Muscle of leg (tissue), 11 donors: ENCODE measurements around the gene AP4M1. TPM values are rescaled to one million over a fixed set of nuclear protein-coding genes. Genes with fewer than 3 reads are reported as not detected.

ENCODE experiments used
- DNase-seq: peaks from one replicate; pipeline ENCODE4 v3.0.0; 2013
- H3K27ac ChIP-seq: one replicate; pipeline ENCODE4 v1.5.1; 2013; ENCODE audit warnings: mild to moderate bottlenecking, low read length, control low read depth
- H3K27me3 ChIP-seq: one replicate; pipeline ENCODE4 v1.6.1; 2013; ENCODE audit warnings: low read length; ENCODE audit not compliant: control insufficient read depth, insufficient read depth
- H3K36me3 ChIP-seq: one replicate; pipeline ENCODE4 v1.6.1; 2013; ENCODE audit warnings: low read length; ENCODE audit not compliant: control insufficient read depth, insufficient read depth
- H3K4me1 ChIP-seq: one replicate; pipeline ENCODE4 v1.6.1; 2013; ENCODE audit warnings: low read length; ENCODE audit not compliant: control insufficient read depth, insufficient read depth
- H3K4me3 ChIP-seq: one replicate; pipeline ENCODE4 v1.5.1; 2013; ENCODE audit warnings: low read length, control low read depth
- H3K9me3 ChIP-seq: replicated peaks from 2 replicates; pipeline ENCODE4 v1.6.1; 2013; ENCODE audit warnings: low read depth, low read length; ENCODE audit not compliant: control insufficient read depth
- WGBS: methylation state at CpG from one replicate; pipeline ENCODE4 v1.1.5; 2013; ENCODE audit warnings: missing lambda C conversion rate; ENCODE audit not compliant: insufficient coverage; 5-methylcytosine and 5-hydroxymethylcytosine counted together
- polyA plus RNA-seq, 8 donors: library from polyadenylated mRNA; unstranded; fragments of 120-200 nt; gene quantifications; one replicate each; pipeline versions ENCODE4 v1.2.1 to v1.2.3, GENCODE V29; 2013; ENCODE audit warnings: inconsistent platforms in 1 of 8, low replicate concordance in 1 of 8; ENCODE audit not compliant: insufficient read length in 8 of 8, insufficient read depth in 1 of 8
- total RNA-seq: library from RNA; stranded (reverse); fragments of 120-200 nt; gene quantifications from one replicate; pipeline ENCODE4 v1.2.4, GENCODE V29; 2013

The AP4M1 gene
- total and polyA plus RNA-seq, 9 donors = 15.8 to 29.5 (median 22.9) TPM

DNA sequence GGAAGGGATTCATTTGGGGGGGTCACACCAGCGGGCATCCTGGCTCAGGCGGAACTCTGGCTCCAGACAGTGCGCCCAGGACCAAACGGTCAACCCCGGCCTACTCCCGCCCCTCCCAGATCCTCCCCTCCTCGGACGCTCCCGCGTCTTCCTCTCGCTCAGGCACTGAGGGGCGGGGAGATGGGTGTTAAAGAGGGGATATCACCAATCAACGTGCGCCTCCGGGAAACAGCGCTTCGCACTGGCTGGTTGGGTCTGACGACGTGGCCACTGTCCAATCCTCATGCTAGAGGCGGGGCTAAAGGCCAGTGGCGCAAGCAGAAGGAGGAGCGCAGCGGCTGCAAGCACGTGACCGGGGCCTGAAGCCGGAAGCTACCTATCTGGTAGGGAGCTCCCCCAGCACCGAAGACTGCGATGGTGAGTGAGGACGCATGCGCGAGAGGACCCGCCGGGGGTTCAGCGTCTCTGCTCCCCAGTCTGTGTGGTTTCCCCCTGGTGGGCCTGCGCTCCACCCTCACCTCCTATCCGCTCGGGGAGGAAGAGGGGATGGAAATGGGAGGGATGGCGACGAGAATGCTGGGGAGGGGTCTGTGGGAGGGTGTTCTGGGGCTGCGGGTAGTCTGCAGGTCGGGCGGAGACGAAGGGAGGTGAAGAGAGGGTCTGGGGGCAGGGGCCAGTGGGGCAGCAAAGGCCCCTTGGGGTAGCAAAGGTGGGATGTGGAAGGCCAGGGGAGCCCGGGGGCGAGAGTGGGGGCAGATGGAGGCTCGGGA is 47.3 kb downstream of the AP4M1 start, which contains the start of gene LAMTOR4:
TSS of gene LAMTOR4 (plus strand) at position 360 of the 770 bp plus-strand sequence. CDS start at position 415, 55 bp downstream.
- Histone ChIP-seq H3K27ac (peak within 1 kb of the TSS; percentile 86), H3K4me1 (peaks cover 15% of the 10 kb centered on the region), H3K27me3 (no peaks in the 10 kb centered on the region), H3K9me3 (no peaks in the 10 kb centered on the region), H3K36me3 (peaks cover 11% of the 10 kb centered on the region), H3K4me3 (peak within 1 kb of the TSS; percentile 98)
- 0% methylated on average over 29 of the region's 46 CpGs for WGBS
- DNase-seq = peak; percentile 100

DNA sequence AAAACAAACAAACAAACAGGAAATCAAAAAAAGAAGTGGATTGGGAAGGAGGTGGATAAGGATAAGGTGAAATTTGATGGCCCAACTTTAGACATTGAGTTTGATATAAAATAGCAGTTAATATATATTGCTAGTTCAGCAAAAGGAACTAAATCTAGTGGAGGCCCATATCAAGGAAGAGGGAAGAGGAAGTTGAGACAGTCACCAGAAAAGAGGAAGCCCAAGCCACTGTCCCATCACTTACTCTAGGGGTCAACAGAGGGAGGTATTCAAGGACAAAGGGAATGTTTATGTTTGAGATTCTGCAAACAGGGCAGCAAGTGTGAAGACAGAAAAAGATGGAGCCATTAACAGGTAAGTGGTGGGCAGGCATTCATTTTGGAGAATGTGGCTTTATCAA is 51.0 kb downstream of the AP4M1 start:
- Histone ChIP-seq H3K36me3 (peaks cover 45% of the 10 kb centered on the region), H3K4me1 (peaks cover 20% of the 10 kb centered on the region), H3K27ac (no peak overlapping the region)

GRCh38 chr7:100152937-100153666 is 51.7 kb downstream of the AP4M1 start:
- DNase-seq = no peak
- peaks cover 23% of the 10 kb centered on the region for H3K4me1 ChIP-seq
- H3K27me3 ChIP-seq = no peaks in the 10 kb centered on the region
- no peak overlapping the region for H3K4me3 ChIP-seq
- 82% methylated on average over 10 of the region's 18 CpGs for WGBS
- H3K36me3 ChIP-seq = peaks cover 45% of the 10 kb centered on the region
- no peak overlapping the region for H3K27ac ChIP-seq
- H3K9me3 ChIP-seq = no peaks in the 10 kb centered on the region

More for the DNA sequence above, 51.0 kb downstream of the AP4M1 start:
- no peak overlapping the region for H3K4me3 ChIP-seq
- H3K9me3 ChIP-seq = no peaks in the 10 kb centered on the region
- DNase-seq = no peak
- H3K27me3 ChIP-seq = no peaks in the 10 kb centered on the region

- H3K27me3 ChIP-seq = no peaks in the 10 kb centered on the region
- no peak overlapping the region for H3K4me3 ChIP-seq
- H3K27ac ChIP-seq = no peak overlapping the region
- no peaks in the 10 kb centered on the region for H3K9me3 ChIP-seq
- DNase-seq = no peak
- peaks cover 45% of the 10 kb centered on the region for H3K36me3 ChIP-seq
- 50% methylated on average over 2 of the region's 16 CpGs for whole genome bisulfite sequencing
- peaks cover 21% of the 10 kb centered on the region for H3K4me1 ChIP-seq
These were observed 52.5 kb downstream of the AP4M1 start for GRCh38 chr7:100153708-100154535.

DNA sequence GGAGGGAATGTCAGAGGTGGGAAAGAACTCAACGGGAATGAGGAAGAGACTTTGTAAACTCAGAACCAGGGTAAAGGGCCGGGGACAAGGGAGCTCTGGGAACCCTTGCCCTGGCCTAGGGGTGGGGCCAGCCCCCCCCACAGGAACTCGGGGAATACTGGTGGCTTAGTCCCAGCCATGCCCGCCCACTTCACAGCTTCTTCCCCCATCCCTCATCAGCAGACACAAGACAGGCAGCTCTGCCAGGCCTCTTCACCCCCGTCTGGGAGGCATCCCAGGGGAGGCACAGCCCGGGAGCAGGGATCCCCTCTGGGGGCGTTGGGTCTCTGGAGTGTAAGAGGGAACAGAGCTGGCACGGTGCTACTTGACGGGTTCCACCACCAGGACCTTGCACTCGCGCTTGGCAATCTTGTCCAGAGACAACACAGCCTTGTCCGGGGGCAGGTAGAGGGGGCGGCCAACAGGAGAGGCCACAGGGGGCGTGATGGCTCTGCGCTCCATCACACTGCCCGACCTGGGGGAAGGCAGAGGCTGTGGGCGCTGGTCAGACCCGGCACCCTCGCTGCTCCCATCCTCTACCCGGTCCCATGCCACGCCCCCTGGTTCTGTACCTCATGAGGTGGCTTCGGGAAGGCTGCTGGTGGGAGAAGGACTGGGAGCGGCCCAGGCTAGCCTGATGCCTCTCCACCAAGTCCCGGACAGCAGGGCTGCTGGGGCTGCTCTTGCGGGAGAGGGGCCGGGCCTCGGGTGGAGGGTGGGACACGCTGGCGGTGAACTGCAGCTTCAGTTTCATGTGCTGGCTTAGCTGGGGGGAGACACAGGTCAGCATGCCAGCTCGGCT is 53.4 kb downstream of the AP4M1 start:
- Histone ChIP-seq H3K4me1 (peaks cover 17% of the 10 kb centered on the region), H3K27ac (no peak overlapping the region), H3K9me3 (no peaks in the 10 kb centered on the region), H3K27me3 (no peaks in the 10 kb centered on the region), H3K4me3 (no peak overlapping the region), H3K36me3 (peaks cover 45% of the 10 kb centered on the region)
- DNase-seq = no peak
- WGBS = 79% methylated on average over 22 of the region's 30 CpGs

GRCh38 chr7:100155553-100156317 is 54.3 kb downstream of the AP4M1 start:
- no peak for DNase-seq
- H3K27me3 ChIP-seq = no peaks in the 10 kb centered on the region
- no peak overlapping the region for H3K4me3 ChIP-seq
- H3K4me1 ChIP-seq = peaks cover 16% of the 10 kb centered on the region
- H3K27ac ChIP-seq = no peak overlapping the region
- peaks cover 45% of the 10 kb centered on the region for H3K36me3 ChIP-seq
- WGBS = 89% methylated on average over 14 of the region's 20 CpGs
- H3K9me3 ChIP-seq = no peaks in the 10 kb centered on the region

DNA sequence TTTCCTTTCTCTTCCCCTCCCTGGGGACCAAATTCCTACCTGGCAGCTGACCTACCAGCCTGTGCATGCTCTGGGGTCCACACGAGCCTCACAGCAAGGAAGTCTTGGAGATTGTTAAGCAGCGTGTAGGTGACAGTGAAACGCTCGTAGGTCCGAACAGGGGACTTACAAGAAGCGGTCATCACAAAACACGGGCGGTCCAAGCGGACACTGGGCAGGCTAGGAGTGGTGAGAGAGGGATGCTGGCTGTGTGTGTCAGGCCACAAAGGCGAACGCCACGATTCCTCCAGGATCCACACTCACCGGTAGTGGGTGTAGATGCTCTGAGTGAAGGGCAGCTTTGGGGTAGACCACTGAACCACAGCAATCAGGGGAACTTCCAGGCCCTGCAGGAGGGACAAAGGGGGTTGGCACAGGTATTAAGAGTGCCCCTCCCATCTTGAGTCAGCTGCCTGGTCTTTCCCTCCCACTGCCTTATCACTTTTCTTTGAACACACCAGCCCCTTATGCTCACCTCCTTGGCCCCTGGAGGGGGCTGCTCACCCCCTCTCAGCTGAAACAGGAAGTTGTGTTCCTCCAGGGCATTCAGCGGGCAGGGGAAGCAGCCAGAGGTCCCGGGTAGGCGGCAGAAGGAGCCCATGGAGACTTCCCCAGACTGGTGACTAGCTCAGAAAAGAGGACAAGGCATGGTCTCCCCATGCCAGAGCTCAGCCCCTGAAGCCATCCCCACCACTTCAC is 55.1 kb downstream of the AP4M1 start:
- Histone ChIP-seq H3K36me3 (peaks cover 45% of the 10 kb centered on the region), H3K27ac (no peak overlapping the region), H3K4me1 (peaks cover 16% of the 10 kb centered on the region), H3K4me3 (no peak overlapping the region), H3K9me3 (no peaks in the 10 kb centered on the region), H3K27me3 (no peaks in the 10 kb centered on the region)
- DNase-seq = no peak
- WGBS = 80% methylated on average over 11 of the region's 16 CpGs

DNA sequence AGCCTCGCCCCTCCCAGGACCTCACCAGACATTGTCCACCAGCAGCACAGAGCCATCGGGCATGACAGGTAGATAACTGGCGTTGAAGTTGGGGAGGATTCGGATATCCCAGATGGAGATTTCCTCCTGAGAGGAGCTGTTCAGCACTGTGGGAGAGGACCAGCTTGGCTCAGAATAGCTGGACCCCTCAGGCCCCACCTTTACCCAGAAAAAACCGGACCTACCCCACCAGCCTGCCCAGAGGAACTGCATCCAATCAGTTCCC is 55.6 kb downstream of the AP4M1 start:
- Histone ChIP-seq H3K9me3 (no peaks in the 10 kb centered on the region), H3K27ac (no peak overlapping the region), H3K4me3 (no peak overlapping the region), H3K27me3 (no peaks in the 10 kb centered on the region), H3K4me1 (peaks cover 16% of the 10 kb centered on the region), H3K36me3 (peaks cover 45% of the 10 kb centered on the region)
- 0% methylated on average over 1 of the region's 5 CpGs for WGBS
- DNase-seq = no peak
